ENCODE data around the gene PRDM16. TPM values are rescaled to one million over a fixed set of nuclear protein-coding genes. Genes with fewer than 3 reads are reported as not detected.

Gene PRDM16
- total RNA-seq, 1 experiment from 2014 or later, result 0.17 TPM

- Histone ChIP-seq H2BK5ac (ENCODE audit: insufficient read length, low read length) (no peak overlapping the region), H2AFZ (ENCODE audit: low read length) (no peak overlapping the region), H3K79me1 (ENCODE audit: insufficient read depth, low read depth, low read length, poor library complexity, severe bottlenecking) (no peaks in the 10 kb centered on the region), H3K14ac (ENCODE audit: insufficient read depth, low read length) (no peak overlapping the region; the same call in 1 of the 2 replicates), H2BK12ac (ENCODE audit: insufficient read length, low read depth, low read length) (no peak overlapping the region), H3K27ac (ENCODE audit: insufficient read length, low read depth, low read length) (no peak overlapping the region), H3K27me3 (ENCODE audit: insufficient read depth, low read length) (no peaks in the 10 kb centered on the region), H4K8ac (replicated peaks; ENCODE audit: insufficient read length, low read depth, low read length) (no peak overlapping the region), H3K4me1 (ENCODE audit: insufficient read depth, low read length) (no peaks in the 10 kb centered on the region), H3T11ph (ENCODE audit: low read length) (no peak overlapping the region), H3K79me2 (ENCODE audit: insufficient read depth, low read length) (no peaks in the 10 kb centered on the region), H3K18ac (ENCODE audit: insufficient read length, low read depth, low read length) (no peak overlapping the region), H2AK5ac (ENCODE audit: insufficient read length, low read length) (no peak overlapping the region), H3K56ac (ENCODE audit: insufficient read length, low read depth, low read length) (no peak overlapping the region), H3K9ac (ENCODE audit: extremely low read depth, insufficient read length, low read length) (no peak overlapping the region), H3K4me2 (ENCODE audit: insufficient read depth, insufficient read length, low read length) (no peak overlapping the region), H2BK15ac (ENCODE audit: low read depth, low read length) (no peak overlapping the region; the same call in 1 of the 2 replicates), H3K9me3 (ENCODE audit: control insufficient read depth, low read depth, low read length) (no peaks in the 10 kb centered on the region), H2BK120ac (ENCODE audit: low read depth, low read length, poor library complexity, severe bottlenecking) (no peak overlapping the region), H3K23me2 (ENCODE audit: insufficient read length, low read depth, low read length, poor library complexity, severe bottlenecking) (no peaks in the 10 kb centered on the region), H2BK20ac (ENCODE audit: low read depth, low read length, poor library complexity, severe bottlenecking) (no peak overlapping the region), H4K20me1 (ENCODE audit: control insufficient read depth, insufficient read depth, insufficient read length) (no peaks in the 10 kb centered on the region), H4K5ac (ENCODE audit: insufficient read length, low read depth, low read length) (no peak overlapping the region), H3K23ac (ENCODE audit: insufficient read length, low read depth, low read length) (no peak overlapping the region), H4K91ac (ENCODE audit: insufficient read length, low read depth, low read length) (no peak overlapping the region), H3K4ac (ENCODE audit: low read depth, low read length) (no peak overlapping the region; the same call in 1 of the 2 replicates)
- DNase-seq, result no peak
- no CpG with 5 or more reads among the region's 9 CpGs for WGBS (ENCODE audit: extremely low coverage, insufficient read length, low lambda C conversion rate)
- Mint-ChIP-seq H3K27me3 (ENCODE audit: low read depth) (no peaks in the 10 kb centered on the region; the same call in 1 of the 2 replicates), H3K4me1 (peaks cover 4 to 17% of the 10 kb centered on the region in 2 experiments), H3K36me3 (ENCODE audit: insufficient read depth in 1 of 3, low read depth in 3 of 3) (no peaks in the 10 kb centered on the region), H3K4me3 (no peak overlapping the region), H3K9me3 (no peaks in the 10 kb centered on the region), H3K27ac (no peak overlapping the region)
- no peak for TF ChIP-seq CTCF (conservative IDR thresholded peaks at IDR 0.05)
These were observed 167.4 kb downstream of the PRDM16 start for GRCh38 chr1:3236361-3236760.

Measured in H9 (cell line).